PFSK-1 (cell line): ENCODE results near the gene GTF3C4.

Experiments
- FOXP2 ChIP-seq: optimal IDR thresholded peaks from 2 replicates; pipeline ENCODE3; 2011; ENCODE audit warnings: borderline replicate concordance, control low read depth, inconsistent platforms; ENCODE audit not compliant: insufficient read depth; ENCODE audit errors: extremely low read length, extremely low read depth
- POLR2AphosphoS5 ChIP-seq: IDR thresholded peaks from 2 replicates; pipeline ENCODE4 v1.6.1; 2012; ENCODE audit warnings: low read depth, mild to moderate bottlenecking, control low read depth, low read length, moderate library complexity
- REST ChIP-seq, 2 experiments: IDR thresholded peaks; 2 replicates each; pipeline versions ENCODE4 v1.6.1 to v1.8.0; 2011 to 2012; ENCODE audit warnings: low read depth in 2 of 2, low read length in 2 of 2, control low read depth in 1 of 2, inconsistent platforms in 1 of 2, mild to moderate bottlenecking in 1 of 2, moderate library complexity in 1 of 2; ENCODE audit not compliant: insufficient read depth in 1 of 2
- SIN3A ChIP-seq: IDR thresholded peaks from 2 replicates; pipeline ENCODE4 v1.6.1; 2012; ENCODE audit warnings: mild to moderate bottlenecking, low read length, moderate library complexity, borderline replicate concordance; ENCODE audit not compliant: insufficient read depth
- TAF1 ChIP-seq: IDR thresholded peaks from 2 replicates; pipeline ENCODE4 v1.6.1; 2012; ENCODE audit warnings: low read length, control low read depth, borderline replicate concordance; ENCODE audit not compliant: insufficient read depth

- TF ChIP-seq POLR2AphosphoS5 (no peak), SIN3A (no peak), REST (IDR thresholded peaks at IDR 0.05; ENCODE audit: insufficient read depth in 1 of 2, low read depth in 2 of 2, low read length in 2 of 2) (no peak), TAF1 (no peak), FOXP2 (no peak)
Measured at GRCh38 chr9:132634327-132634726, 35.9 kb upstream of the GTF3C4 start.
